ENCODE measurements around the gene ALDH7A1. TPM values are rescaled to one million over a fixed set of nuclear protein-coding genes. Genes with fewer than 3 reads are reported as not detected.

The ALDH7A1 gene
- total RNA-seq, 1 donor from 2014 or later: 90.6 TPM

DNA sequence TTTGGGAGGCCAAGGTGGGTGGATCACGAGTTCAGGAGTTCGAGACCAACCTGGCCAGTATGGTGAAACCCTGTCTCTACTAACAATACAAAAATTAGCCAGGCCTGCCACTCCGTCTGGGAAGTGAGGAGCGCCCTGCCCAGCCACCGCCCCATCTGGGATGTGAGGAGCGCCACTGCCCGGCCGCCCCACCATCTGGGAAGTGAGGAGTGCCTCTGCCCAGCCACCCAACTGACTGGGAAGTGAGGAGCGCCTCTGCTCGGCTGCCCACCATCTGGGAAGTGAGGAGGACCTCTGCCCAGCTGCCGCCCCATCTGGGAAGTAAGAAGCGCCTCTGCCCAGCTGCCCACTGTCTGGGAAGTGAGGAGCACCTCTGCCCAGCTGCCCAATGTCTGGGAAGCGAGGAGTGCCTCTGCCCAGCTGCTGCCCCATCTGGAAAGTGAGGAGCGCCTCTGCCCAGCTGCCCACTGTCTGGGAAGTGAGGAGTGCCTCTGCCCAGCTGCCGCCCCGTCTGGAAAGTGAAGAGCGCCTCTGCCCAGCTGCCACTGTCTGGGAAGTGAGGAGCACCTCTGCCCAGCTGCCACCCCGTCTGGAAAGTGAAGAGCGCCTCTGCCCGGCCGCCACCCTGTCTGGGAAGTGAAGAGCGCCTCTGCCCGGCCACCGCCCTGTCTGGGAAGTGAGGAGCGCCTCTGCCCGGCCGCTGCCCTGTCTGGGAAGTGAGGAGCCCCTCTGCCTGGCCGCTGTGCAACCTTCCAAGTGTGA lies 5.3 kb downstream of the ALDH7A1 start:
- no peak overlapping the region for H2AFZ ChIP-seq (ENCODE audit: low read depth, low read length)
- Mint-ChIP-seq H3K36me3 (ENCODE audit: low read depth, unreplicated experiment) (peaks cover 14% of the 10 kb centered on the region), H3K27me3 (ENCODE audit: low read depth, unreplicated experiment) (no peaks in the 10 kb centered on the region), H3K27ac (ENCODE audit: unreplicated experiment) (no peak overlapping the region), H3K4me3 (ENCODE audit: unreplicated experiment) (no peak overlapping the region), H3K9me3 (ENCODE audit: unreplicated experiment) (no peaks in the 10 kb centered on the region), H3K4me1 (ENCODE audit: low read depth, unreplicated experiment) (peaks cover 14% of the 10 kb centered on the region)
- H3K27ac ChIP-seq (ENCODE audit: low read depth, low read length): no peak overlapping the region
- H3K79me2 ChIP-seq (ENCODE audit: insufficient read depth, low read length): peaks cover 20% of the 10 kb centered on the region
- FAIRE-seq (no peak), DNase-seq (ENCODE audit: low read depth) (no peak)
- H3K36me3 ChIP-seq (ENCODE audit: insufficient read depth, low read length): peaks cover 9% of the 10 kb centered on the region
- H4K20me1 ChIP-seq (ENCODE audit: insufficient read depth, low read length): no peaks in the 10 kb centered on the region
- TF ChIP-seq, protein P1, sequence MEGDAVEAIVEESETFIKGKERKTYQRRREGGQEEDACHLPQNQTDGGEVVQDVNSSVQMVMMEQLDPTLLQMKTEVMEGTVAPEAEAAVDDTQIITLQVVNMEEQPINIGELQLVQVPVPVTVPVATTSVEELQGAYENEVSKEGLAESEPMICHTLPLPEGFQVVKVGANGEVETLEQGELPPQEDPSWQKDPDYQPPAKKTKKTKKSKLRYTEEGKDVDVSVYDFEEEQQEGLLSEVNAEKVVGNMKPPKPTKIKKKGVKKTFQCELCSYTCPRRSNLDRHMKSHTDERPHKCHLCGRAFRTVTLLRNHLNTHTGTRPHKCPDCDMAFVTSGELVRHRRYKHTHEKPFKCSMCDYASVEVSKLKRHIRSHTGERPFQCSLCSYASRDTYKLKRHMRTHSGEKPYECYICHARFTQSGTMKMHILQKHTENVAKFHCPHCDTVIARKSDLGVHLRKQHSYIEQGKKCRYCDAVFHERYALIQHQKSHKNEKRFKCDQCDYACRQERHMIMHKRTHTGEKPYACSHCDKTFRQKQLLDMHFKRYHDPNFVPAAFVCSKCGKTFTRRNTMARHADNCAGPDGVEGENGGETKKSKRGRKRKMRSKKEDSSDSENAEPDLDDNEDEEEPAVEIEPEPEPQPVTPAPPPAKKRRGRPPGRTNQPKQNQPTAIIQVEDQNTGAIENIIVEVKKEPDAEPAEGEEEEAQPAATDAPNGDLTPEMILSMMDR (IDR thresholded peaks at IDR 0.05; ENCODE audit: insufficient read depth, low read depth, low read length): no peak
- TF ChIP-seq EZH2 (IDR thresholded peaks at IDR 0.05; ENCODE audit: insufficient read depth, low read length): no peak
- no peak overlapping the region for H3K4me3 ChIP-seq (ENCODE audit: insufficient read depth, low read depth, low read length)
- no peak overlapping the region for H3K9ac ChIP-seq (ENCODE audit: low read length)
- no peaks in the 10 kb centered on the region for H3K27me3 ChIP-seq (ENCODE audit: insufficient read depth, low read length)
- H3K9me3 ChIP-seq (ENCODE audit: insufficient read depth, low read depth, low read length): no peaks in the 10 kb centered on the region
- no peak overlapping the region for H3K4me2 ChIP-seq (ENCODE audit: low read length)
- H3K4me1 ChIP-seq (ENCODE audit: insufficient read depth, low read length): peaks cover 11% of the 10 kb centered on the region

DNA sequence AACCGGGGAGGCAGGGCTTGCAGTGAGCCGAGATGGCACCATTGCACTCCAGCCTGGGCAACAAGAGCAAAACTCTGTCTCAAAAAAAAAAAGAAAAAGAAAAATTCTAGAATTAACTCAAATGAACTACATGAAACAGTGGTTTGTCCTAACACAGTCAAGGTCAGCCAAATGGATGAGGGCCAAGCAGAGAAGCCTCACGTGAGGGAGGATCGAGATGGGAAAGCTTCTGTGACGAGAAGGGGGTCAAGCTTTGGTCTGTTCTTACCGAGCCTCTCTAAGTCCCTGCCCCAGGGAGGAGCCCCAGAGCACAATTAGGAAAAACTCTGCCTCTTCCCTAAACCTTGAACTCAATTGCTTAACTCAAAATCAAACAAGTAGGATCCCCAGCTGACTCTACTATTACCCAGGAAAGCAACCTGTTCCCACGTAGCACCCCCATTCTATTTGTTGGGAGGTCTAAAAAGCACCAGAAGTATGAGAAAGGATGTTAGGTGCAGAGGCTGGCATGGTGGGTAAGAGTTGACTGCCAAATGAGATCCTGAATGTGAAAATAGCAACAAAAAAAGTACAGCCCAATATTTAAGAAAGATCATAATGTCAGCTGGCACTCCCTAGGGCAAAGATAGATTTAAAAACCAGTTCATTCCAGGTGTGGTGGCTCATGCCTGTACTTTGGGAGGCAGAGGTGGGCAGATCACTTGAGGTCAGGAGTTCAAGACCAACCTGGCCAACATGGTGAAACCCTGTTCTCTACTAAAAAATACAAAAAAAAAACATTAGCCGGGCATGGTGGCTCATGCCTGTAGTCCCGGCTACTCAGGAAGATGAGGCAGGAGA lies 7.2 kb downstream of the ALDH7A1 start:
- H3K27me3 ChIP-seq (ENCODE audit: insufficient read depth, low read length): no peaks in the 10 kb centered on the region
- H3K4me3 Mint-ChIP-seq (ENCODE audit: unreplicated experiment): no peak overlapping the region
- H3K4me1 Mint-ChIP-seq (ENCODE audit: low read depth, unreplicated experiment): peaks cover 5% of the 10 kb centered on the region
- H2AFZ ChIP-seq (ENCODE audit: low read depth, low read length): no peak overlapping the region
- no peak overlapping the region for H3K4me2 ChIP-seq (ENCODE audit: low read length)
- H3K79me2 ChIP-seq (ENCODE audit: insufficient read depth, low read length): peaks cover 6% of the 10 kb centered on the region
- no peaks in the 10 kb centered on the region for H4K20me1 ChIP-seq (ENCODE audit: insufficient read depth, low read length)
- H3K36me3 Mint-ChIP-seq (ENCODE audit: low read depth, unreplicated experiment): peaks cover 16% of the 10 kb centered on the region
- no peaks in the 10 kb centered on the region for H3K9me3 ChIP-seq (ENCODE audit: insufficient read depth, low read depth, low read length)
- H3K27me3 Mint-ChIP-seq (ENCODE audit: low read depth, unreplicated experiment): no peaks in the 10 kb centered on the region
- H3K36me3 ChIP-seq (ENCODE audit: insufficient read depth, low read length): peaks cover 8% of the 10 kb centered on the region
- peaks cover 1% of the 10 kb centered on the region for H3K4me1 ChIP-seq (ENCODE audit: insufficient read depth, low read length)
- FAIRE-seq: no peak
- DNase-seq (ENCODE audit: low read depth): no peak
- no peak overlapping the region for H3K27ac ChIP-seq (ENCODE audit: low read depth, low read length)
- TF ChIP-seq, protein P1 (IDR thresholded peaks at IDR 0.05; ENCODE audit: insufficient read depth, low read depth, low read length): no peak
- TF ChIP-seq EZH2 (IDR thresholded peaks at IDR 0.05; ENCODE audit: insufficient read depth, low read length): no peak
- H3K9ac ChIP-seq (ENCODE audit: low read length): no peak overlapping the region
- no peak overlapping the region for H3K27ac Mint-ChIP-seq (ENCODE audit: unreplicated experiment)
- H3K4me3 ChIP-seq (ENCODE audit: insufficient read depth, low read depth, low read length): no peak overlapping the region
- H3K9me3 Mint-ChIP-seq (ENCODE audit: unreplicated experiment): no peaks in the 10 kb centered on the region

Measured in astrocyte (in vitro differentiated cells and primary cell).